HG03108 (cell line): ENCODE results near the gene SLAMF1.

Source experiments
- ATAC-seq: cut with Tn5 transposase; IDR thresholded peaks from one replicate; pipeline ENCODE4 v1.9.1; 2021; ENCODE audit warnings: moderate library complexity; ENCODE audit not compliant: unreplicated experiment

SLAMF1 gene

DNA sequence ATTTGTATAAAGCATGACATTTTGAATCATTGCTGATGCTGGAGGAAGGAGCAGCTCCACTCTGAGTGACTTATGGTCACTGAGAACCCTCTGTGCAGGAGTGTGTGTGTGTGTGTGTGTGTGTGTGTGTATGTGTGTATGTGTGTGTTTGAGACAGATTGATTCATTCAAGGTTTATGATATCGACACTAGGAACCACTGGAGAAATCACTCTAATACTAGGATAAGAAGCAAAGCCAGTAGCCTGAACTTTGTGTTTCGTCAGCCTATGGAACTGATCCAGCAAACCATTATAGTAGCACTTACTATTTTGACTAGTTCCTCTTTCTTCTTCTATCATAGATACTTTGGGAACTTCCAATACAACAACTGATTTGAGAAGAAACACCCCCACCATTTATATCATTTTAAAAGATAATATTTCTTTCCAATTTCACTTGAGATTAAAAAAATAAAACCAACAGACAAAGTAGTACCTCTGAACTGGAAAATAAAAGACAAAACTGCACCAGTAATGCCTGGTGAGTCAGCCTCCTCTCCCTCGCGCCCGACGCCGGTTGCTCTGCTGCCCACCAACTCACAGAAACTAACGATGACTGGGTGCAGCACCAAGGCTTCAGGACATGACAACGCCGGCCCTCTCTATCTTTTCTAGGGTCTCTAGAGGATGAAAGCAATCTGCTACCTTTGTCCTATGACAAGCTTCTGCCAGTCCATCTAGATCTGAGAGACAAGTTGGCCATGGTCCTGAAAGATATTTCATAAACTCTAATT, 20.9 kb downstream of the SLAMF1 start:
- ATAC-seq: no peak

DNA sequence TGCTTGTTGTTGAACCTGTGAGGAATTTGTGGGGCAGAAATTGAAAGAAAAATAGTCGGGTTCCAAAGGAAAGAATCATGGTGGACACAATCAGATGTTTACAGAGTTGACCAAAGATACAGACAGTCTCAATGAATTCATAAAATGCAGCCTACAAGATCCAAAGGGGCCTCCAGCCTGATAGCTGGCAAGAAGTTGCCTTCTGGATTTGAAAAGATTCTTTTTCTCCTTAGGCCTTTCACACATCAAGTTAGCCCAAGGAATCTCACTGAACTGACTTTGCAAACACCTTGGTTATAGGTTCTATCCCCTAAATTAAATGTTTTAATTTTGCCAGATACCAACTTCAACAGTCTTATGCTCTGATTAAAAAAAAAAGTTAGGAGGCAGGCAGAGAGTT, 21.5 kb downstream of the SLAMF1 start:
- ATAC-seq: no peak

DNA sequence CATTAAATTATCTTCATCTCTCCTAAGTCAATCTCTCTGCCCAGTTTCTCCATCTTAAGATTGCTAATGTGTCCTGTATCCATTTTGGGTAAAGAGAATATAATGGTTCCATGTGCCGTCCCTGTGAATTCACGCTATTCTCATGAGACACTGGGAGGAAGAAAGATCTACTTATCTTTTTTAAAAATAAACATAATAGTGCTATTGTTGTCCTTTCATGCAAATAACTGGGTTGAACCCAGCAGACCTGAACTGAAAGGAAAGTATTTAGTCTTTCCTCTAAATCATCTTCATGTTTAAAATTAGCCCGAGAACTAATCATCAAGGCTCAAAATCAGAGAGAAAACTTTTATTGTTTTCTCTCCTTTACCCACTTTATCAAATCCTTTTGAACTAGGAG, 22.4 kb downstream of the SLAMF1 start:
- no peak for ATAC-seq

DNA sequence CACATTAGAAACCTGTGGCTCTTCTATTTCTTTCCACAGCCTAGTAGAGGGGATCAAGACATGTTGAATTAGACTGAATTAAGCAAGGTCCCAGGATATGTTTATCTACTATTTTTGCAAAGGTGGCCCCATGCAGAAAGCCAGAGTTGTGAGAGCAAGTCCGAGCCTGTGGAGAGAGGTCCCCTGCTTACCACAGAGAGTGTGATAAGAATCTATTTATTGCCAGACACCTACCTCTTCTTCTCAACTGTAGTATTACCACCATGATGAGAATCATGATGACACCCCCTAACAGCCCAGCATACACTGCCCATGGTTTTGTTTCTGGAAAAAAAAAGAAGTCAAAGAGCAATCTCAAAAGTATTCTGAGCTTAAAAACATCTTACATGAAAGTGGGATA, 23.0 kb downstream of the SLAMF1 start:
- ATAC-seq: no peak

DNA sequence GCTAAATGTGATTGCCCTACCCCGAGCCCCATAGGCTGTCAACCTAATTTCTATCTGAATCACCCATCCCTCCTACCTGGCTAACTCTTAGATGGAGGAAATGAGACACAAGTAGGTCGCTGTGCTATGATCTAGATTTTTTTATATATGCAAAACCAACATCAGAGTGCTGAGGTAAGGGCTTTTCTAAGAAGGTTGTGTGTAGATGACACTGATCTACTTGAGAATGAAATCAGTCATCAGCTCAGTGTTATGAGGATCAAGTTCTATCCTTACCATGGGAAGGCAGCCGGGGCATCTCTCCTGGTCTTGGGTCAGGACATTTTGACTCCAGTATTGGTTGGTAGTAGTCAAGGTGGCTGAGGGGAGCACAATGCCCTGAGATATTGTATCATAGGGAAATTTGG, 23.6 kb downstream of the SLAMF1 start:
- ATAC-seq: no peak

DNA sequence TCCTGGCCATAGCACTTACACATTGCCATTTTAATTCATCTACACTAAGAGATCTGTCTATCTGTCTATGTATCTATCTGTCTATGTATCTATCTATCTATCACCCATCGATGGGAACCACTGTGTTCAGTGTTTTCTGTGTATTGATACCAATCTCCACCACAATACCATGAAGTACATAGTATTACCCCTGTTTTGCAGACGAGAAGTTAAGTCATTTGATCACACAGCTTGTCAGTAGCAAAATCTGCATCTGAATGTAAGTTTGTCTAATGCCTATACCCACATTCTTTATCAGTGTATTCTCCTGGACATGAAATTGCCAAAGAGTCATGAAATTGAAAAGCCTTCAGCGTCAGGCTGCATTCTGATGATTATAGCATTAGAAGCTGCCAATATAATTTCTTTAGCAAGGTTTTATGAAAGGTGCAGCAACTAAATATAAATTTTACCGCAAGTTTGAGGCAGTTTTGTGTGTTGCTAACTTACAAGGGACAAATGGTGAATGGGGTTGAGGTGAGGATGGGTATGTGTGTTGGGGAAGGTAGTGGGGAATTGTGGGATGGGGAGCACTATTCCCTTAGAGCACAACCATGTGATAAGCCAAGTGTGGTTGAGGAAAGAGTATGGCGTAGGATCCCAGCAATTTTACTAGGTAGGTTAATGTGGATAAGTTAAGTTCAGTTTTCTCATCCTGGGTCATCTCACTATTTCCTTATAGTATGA, 24.2 kb downstream of the SLAMF1 start:
- ATAC-seq: no peak

DNA sequence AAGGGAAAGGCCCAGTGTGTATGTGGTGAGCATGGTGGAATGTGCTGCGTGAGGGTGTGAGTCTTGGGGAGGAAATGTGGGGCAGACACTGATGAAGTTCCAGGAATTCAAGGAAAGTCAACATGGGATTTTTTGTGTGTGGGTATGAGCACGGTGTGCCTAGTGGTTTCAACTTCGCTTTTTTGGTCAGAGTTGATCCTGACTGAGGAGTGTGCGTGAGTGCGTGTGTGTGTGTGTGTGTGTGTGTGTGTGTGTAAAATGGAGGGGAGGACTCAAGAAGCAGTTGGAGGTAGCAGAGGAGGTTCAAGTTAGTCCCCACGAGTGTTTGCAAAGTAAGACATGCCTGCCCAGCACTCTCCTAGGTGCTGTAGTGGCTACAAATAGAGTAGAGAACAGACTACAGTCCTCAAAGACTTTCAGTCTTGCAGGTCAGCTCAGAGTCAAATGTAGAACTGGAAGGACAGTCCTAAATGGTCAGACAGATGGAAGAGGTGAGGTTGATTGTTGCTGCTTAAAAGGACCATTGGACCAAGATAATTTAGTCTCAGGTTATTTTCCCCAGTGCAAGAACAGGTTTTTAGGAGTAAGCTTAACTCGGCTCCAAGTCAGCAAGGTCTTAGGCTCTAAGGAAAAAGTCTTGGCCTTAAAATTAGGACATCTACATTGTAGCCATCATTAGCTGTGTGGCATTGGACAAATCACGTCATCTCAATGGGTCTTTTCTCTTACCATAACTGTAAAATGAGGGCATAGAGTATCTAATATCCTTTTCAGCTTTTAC, 25.0 kb downstream of the SLAMF1 start:
- no peak for ATAC-seq

DNA sequence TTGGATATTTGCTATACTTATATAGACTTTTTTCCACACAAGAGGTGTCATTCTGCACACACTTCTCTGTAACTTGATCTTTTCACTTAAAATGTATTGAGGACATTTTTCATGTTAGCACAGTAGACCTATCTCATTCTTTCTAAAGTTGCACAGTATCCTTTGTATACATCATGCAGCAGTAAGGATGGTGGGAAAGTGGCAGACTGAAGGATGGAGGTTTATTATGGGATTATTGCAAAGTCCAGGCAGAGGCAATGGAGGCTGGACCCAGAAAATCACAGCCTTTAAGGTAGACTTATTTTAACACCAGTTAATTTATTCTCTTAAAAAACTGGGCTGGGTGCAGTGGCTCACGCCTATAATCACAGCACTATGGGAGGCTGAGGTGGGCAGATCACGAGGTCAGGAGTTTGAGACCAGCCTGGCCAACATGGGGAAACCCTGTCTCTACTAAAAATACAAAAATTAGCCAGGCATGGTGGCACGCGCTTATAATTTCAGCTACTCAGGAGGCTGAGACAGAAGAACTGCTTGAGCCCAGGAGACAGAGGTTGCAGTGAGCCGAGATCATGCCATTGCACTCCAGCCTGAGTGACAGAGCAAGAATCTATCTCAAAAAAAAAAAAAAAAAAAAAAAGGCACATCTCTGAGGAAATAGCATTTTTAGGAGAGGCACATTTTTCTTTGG, 25.8 kb downstream of the SLAMF1 start:
- ATAC-seq: no peak

DNA sequence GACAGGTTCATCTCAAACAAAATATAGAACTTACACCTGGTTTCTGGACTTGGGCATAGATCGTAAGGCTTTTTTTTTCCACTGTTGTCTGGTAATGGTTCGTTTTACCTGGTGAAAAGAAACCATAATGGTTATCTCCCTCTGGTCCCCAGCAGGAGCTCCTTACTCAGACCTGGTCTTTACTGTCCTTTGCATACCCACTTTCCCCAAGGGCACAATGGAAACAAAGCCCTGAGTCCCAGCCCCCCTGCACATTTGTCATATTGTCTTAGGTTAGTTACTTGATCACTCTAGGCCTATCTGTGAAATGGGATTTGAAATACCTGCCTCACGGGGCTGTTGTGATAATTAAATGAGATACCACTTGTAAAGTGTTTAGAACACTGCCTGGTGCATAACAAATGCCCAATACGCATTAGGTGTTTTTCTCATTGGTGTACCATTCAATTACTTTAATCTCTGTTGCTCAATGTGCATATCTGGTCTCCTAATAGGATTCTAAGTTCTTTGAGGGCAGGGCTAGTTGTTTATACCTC, 27.0 kb downstream of the SLAMF1 start:
- no peak for ATAC-seq

DNA sequence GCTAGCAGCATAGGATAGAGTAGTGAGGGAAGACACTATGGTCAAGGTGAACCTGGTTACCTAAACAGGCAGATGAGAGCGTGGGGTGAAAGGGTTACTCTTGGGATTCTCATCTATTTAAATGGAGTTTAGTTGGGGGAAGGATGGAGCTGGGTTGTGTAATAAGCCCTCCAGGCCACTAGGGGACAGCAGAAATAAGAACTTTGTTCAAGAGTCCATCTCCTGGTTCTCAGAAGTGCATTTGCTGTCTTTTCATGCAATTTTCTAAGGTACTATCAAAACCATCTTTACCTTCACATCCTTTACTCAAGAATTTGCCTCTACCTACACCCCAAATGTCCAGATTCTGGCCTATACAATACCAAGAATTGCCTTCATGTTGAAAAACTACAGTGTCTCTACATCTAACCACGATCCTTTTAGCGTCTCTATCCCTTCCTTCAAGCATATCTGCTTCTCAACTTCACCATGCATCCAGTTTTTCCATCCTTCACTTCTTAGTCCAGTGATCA, 28.0 kb downstream of the SLAMF1 start:
- ATAC-seq: no peak

DNA sequence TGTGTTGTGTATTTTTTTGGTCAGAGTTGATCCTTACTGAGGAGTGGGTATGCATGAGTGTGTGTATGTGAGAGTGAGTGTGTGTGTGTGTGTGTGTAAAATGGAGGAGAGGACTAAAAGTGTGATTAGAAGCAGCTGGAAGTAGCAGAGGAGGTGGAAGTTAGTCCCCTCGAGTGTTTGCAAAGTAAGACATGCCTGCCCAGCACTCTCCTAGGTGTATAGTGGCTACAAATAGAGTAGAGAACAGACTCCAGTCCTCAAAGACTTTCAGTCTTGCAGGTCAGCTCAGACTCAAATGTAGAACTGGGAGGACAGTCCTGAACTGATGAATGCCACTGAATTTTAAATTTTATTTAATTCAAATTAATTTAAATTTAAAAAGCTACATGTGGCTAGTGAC, 28.5 kb downstream of the SLAMF1 start:
- no peak for ATAC-seq

DNA sequence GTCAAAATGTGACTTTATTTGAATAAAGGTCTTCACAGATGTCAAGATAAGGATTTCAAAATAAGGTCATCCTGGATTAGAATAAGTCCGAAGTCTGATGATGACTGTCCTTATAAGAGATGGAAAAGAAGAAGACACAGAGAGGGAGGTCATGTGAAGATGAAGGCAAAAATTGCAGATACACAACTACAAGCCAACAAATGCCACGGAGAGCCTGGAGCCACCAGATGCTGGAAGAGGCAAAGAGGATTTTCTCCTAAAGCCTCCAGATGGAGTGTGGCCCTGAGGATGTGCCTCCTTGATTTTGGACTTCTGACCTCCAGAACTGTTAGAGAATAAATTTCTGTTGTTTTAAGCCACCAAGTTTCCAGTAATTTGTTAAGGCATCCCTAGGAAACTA, 31.2 kb downstream of the SLAMF1 start:
- no peak for ATAC-seq

DNA sequence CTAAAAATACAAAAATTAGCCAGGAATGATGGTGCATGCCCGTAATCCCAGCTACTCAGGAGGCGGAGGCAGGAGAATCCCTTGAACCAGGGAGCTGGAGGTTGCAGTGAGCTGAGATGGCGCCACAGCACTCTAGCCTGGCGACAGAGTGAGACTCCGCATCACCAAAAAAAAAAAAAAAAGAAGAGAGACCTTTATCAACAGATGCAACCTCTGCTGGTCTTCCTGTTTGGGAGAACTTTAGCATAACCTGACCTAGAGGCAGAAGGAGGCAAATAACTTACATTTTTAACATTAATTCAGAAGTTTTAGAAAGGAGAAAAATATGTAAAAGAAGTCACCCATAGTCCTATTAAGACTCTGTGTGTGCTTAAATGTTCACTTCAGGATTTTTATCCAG, 32.4 kb downstream of the SLAMF1 start:
- ATAC-seq: no peak

DNA sequence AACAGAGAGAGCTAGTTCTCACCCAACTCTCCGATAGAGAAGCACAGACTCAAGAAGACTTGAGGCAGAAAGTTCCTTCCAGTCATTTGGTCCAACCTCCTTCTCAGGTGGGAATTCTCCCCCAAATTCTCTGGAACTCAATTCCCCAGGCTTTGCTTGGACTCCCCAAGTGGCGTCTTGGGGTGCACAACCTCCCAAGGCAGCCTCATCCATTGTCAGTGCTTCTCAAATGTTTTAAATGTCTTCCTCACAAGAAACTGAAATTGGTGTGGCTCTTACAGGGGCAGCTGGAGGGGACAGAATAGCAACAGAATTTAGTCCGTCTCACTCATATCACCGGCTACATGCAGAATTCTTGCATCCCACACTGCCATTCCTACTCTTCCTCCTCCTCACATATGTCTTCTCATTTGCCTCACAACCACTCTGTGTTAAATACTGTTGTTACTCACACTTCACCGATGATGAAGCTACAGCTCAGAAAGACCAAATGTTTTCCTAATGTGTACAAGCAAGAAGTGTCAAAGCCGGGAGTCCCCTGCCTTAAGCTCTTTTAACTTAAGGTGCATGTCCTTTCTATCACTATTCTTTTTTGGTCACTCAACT, 34.1 kb downstream of the SLAMF1 start:
- ATAC-seq: no peak

DNA sequence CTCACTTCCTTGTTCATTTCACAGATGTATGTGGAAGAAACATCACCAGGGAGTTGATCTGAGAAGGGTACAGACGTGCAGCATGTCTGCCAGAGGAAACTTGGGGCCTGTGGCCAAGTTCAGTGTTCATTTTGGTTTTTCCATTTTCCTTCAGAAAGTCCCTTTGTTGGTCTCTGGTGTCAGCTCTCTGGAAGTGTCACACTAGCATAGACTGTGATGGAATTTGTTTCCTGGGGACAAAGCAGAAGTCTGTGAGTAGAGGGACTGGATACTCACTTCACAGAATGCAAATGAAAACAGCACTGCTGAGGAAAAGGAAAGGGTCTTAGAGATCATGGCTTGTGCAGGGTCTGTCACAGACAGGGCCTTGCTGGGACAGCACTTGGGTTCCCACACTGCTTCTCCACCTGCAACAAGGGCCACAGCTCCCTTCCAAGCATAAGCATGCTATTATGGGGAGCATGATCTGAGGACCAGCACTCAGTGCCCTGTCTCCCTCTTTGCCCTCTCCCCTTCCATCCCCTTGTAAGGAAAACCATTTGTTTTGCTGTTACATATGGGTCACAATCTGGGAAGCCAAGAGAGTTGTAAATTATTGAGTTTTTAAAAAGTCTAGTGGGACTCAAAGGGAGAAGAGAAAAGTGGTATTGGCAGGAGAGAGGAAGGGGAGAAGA, 36.1 kb downstream of the SLAMF1 start:
- ATAC-seq: no peak

DNA sequence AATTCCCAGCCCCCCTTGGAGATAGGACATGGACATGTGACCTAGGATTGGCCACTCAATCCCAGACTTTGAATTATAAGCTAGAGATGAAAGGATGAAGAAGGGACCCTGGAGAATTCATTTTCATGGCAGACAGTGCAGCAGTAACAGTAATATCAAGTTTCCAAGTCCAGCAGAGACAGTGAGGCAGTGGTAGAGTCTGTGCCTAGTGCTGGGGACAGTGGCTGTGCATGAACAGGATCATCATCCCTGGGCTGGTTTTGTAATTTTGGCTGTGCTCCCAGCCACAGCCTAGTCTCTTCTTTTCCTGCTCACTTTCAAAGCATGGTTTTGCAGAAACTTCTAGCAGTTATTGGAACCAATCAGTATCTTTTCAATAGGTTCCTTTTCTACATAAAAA, 37.9 kb downstream of the SLAMF1 start:
- no peak for ATAC-seq

DNA sequence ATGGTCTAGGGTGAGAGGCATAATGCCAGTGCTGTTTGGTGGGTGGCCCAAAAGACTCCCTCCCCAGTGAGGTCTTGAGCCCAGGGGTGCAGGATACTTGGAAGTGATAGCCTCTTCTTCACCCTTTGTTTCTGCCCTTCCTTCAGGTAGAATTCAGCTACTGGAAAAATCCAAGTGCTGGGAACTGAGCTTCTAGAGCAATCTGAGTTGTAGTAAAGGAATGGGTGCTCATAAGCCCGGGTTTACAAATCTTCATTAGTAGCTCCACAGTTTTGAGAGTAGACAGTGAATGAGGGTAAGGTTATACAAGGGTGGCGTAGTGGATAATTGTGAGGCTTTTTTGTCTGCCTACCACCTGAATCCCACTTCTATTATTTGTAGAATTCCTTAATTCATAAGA, 38.3 kb downstream of the SLAMF1 start:
- ATAC-seq: no peak

DNA sequence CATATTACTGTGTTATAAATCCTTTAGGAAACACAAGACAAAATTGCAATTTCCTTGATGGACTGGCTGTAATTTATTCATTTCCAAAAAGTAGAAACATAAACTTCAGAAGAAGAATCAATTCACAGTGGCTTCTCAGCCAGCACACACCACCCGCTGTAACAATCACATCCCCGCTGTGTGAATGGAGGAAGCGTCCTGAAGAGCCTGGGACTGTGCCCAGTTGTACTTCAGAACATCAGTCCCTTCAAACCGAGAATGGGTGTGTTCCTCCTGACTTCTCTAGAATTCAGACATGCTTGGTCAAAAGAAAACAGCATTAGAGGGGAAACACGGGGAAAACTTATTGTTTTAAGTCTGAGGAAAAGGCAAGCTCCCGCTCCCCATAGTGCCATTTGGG, 38.8 kb downstream of the SLAMF1 start:
- no peak for ATAC-seq

DNA sequence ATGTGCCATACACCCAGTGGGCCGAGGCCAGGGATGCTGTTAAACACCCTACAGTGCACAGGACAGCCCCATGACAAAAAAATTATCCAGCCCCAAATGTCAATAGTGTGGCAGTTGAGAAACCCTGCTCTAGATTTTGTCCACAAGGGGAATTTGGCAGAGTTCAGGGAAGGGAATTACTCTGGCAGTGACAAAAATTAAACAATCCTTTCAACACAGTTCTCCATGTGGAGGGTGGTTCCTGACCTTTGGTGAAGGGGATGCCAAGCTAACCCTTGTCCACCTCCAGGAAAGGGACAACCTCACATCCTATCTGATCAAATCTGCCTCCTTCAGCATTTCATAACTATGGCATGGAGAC, 39.2 kb downstream of the SLAMF1 start:
- no peak for ATAC-seq
